ENCODE results near the gene MLXIPL.
"Not testable (repeated sequence)": the region's sequence is repeated elsewhere in the genome, so short reads cannot be mapped to it uniquely, and the experiment has no call there.

MLXIPL gene

GRCh38 chr7:73645643-73646174 is 21.4 kb upstream of the MLXIPL start:
- DNase-seq (ENCODE audit: low read depth in 3 of 3) = no peak

GRCh38 chr7:73644688-73645286 is 20.5 kb upstream of the MLXIPL start:
- no peak for DNase-seq (ENCODE audit: low read depth in 3 of 3)

GRCh38 chr7:73642834-73643233 is 18.5 kb upstream of the MLXIPL start:
- DNase-seq (ENCODE audit: low read depth in 3 of 3) = no peak

- no peak for DNase-seq (ENCODE audit: low read depth in 3 of 3)
Measured at GRCh38 chr7:73638911-73639310, 14.6 kb upstream of the MLXIPL start.

- no peak for DNase-seq (ENCODE audit: low read depth in 3 of 3)
Measured at GRCh38 chr7:73635428-73636200, 11.3 kb upstream of the MLXIPL start.

GRCh38 chr7:73633844-73634243 is 9.5 kb upstream of the MLXIPL start:
- DNase-seq (ENCODE audit: low read depth in 3 of 3) = no peak

- DNase-seq (ENCODE audit: low read depth in 3 of 3) = no peak
Measured at GRCh38 chr7:73633323-73633722, 9.0 kb upstream of the MLXIPL start.

- DNase-seq (ENCODE audit: low read depth in 3 of 3) = no peak
Measured at GRCh38 chr7:73631558-73631957, 7.2 kb upstream of the MLXIPL start.

GRCh38 chr7:73628504-73628903 is 4.2 kb upstream of the MLXIPL start:
- no peak for DNase-seq (ENCODE audit: low read depth in 3 of 3)

GRCh38 chr7:73626814-73627213 is 2.5 kb upstream of the MLXIPL start:
- DNase-seq (ENCODE audit: low read depth in 3 of 3) = no peak

- no peak for DNase-seq (ENCODE audit: low read depth in 3 of 3)
Measured at GRCh38 chr7:73625276-73625675, 954 bp upstream of the MLXIPL start.

GRCh38 chr7:73624669-73625001 is 313 bp upstream of the MLXIPL start:
- no peak for DNase-seq (ENCODE audit: low read depth in 3 of 3)

- DNase-seq (ENCODE audit: low read depth in 3 of 3) = no peak
Measured at GRCh38 chr7:73622909-73623797, 1.2 kb downstream of the MLXIPL start.

GRCh38 chr7:73622527-73622908 is 1.8 kb downstream of the MLXIPL start:
- DNase-seq (ENCODE audit: low read depth in 3 of 3) = no peak

- DNase-seq (ENCODE audit: low read depth in 3 of 3) = no peak
Measured at GRCh38 chr7:73621168-73622063, 2.9 kb downstream of the MLXIPL start.

- DNase-seq (ENCODE audit: low read depth in 3 of 3) = not testable (repeated sequence)
Measured at GRCh38 chr7:73619394-73619793, 4.9 kb downstream of the MLXIPL start.

- no peak for DNase-seq (ENCODE audit: low read depth in 3 of 3)
Measured at GRCh38 chr7:73618538-73618937, 5.8 kb downstream of the MLXIPL start.

GRCh38 chr7:73617520-73617919 is 6.8 kb downstream of the MLXIPL start:
- DNase-seq (ENCODE audit: low read depth in 3 of 3) = not testable (repeated sequence)

- no peak for DNase-seq (ENCODE audit: low read depth in 3 of 3)
Measured at GRCh38 chr7:73615886-73616285, 8.4 kb downstream of the MLXIPL start.

- DNase-seq (ENCODE audit: low read depth in 3 of 3) = not testable (repeated sequence)
Measured at GRCh38 chr7:73614937-73615336, 9.4 kb downstream of the MLXIPL start.

- no peak for DNase-seq (ENCODE audit: low read depth in 3 of 3)
Measured at GRCh38 chr7:73613954-73614735, 10.2 kb downstream of the MLXIPL start.
